IMR-90 (cell line): ENCODE measurements around the gene ITFG1. TPM values are rescaled to one million over a fixed set of nuclear protein-coding genes. Genes with fewer than 3 reads are reported as not detected.
"Not testable (repeated sequence)": the region's sequence is repeated elsewhere in the genome, so short reads cannot be mapped to it uniquely, and the experiment has no call there.

Source experiments
- ATAC-seq: fragments of 200-7000 bp; cut with Tn5 transposase; 2 replicates; pipeline ENCODE4 v1.9.1; 2020; ENCODE audit warnings: low read depth, mild to moderate bottlenecking, moderate library complexity
- BruUV-seq: library from RNA; stranded (reverse); fragments of 400-500 nt; replicated peaks from 2 replicates; lab custom pipeline; 2021; lab: Mats Ljungman, UMichigan
- CTCF ChIA-PET: fragments of 300-600 bp; formaldehyde crosslinking; extraction: SDS; loops from one replicate; lab custom pipeline; 2021; ENCODE audit warnings: antibody characterized with exemption; lab: Yijun Ruan, JAX
- POLR2A ChIA-PET: fragments of 300-600 bp; sonication (Branson Sonifier 250); formaldehyde crosslinking; loops from one replicate; lab custom pipeline; 2022; ENCODE audit warnings: antibody characterized with exemption; ENCODE audit not compliant: unreplicated experiment; lab: Charles Lee
- DNase-seq: peaks from one replicate; pipeline ENCODE4 v3.0.0; 2013
- H2AFZ ChIP-seq: replicated peaks from 2 replicates; pipeline ENCODE3; 2013; ENCODE audit warnings: low read length, mild to moderate bottlenecking; ENCODE audit not compliant: poor library complexity
- H2AK5ac ChIP-seq: 2 replicates; pipeline ENCODE4 v1.6.1; 2013; ENCODE audit warnings: low read depth, low read length, inconsistent platforms
- H2AK9ac ChIP-seq: replicated peaks from 2 replicates; pipeline ENCODE3; 2013; ENCODE audit warnings: mild to moderate bottlenecking, low read depth, low read length, moderate library complexity; ENCODE audit not compliant: poor library complexity
- H2BK120ac ChIP-seq: 2 replicates; pipeline ENCODE4 v1.6.1; 2013; ENCODE audit warnings: low read depth, low read length, inconsistent platforms
- H2BK15ac ChIP-seq: 3 replicates; pipeline ENCODE4 v1.6.1; 2013; ENCODE audit warnings: low read depth, low read length, inconsistent platforms
- H2BK20ac ChIP-seq: 2 replicates; pipeline ENCODE4 v1.6.1; 2013; ENCODE audit warnings: low read depth, mild to moderate bottlenecking, inconsistent platforms, low read length, moderate library complexity
- H2BK5ac ChIP-seq: 2 replicates; pipeline ENCODE4 v1.6.1; 2013; ENCODE audit warnings: mild to moderate bottlenecking, low read depth, low read length, inconsistent platforms; ENCODE audit not compliant: poor library complexity, severe bottlenecking
- H3K14ac ChIP-seq: replicated peaks from 2 replicates; pipeline ENCODE4 v1.6.1; 2013; ENCODE audit warnings: low read depth, low read length, inconsistent platforms
- H3K18ac ChIP-seq: 2 replicates; pipeline ENCODE4 v1.6.1; 2013; ENCODE audit warnings: low read depth, low read length, control low read depth
- H3K23ac ChIP-seq: 2 replicates; pipeline ENCODE4 v1.6.1; 2013; ENCODE audit warnings: low read depth, low read length, inconsistent platforms
- H3K27ac ChIP-seq: 2 replicates; pipeline ENCODE4 v1.5.1; 2013; ENCODE audit warnings: mild to moderate bottlenecking, control low read depth, low read length; ENCODE audit not compliant: insufficient read depth
- H3K27me3 ChIP-seq: 2 replicates; pipeline ENCODE4 v1.6.1; 2013; ENCODE audit warnings: low read length; ENCODE audit not compliant: control insufficient read depth, insufficient read depth
- H3K36me3 ChIP-seq: 2 replicates; pipeline ENCODE4 v1.6.1; 2013; ENCODE audit warnings: low read length, mixed read lengths; ENCODE audit not compliant: control insufficient read depth, insufficient read depth
- H3K4ac ChIP-seq: 2 replicates; pipeline ENCODE4 v1.6.1; 2013; ENCODE audit warnings: low read depth, low read length, inconsistent platforms
- H3K4me1 ChIP-seq: 2 replicates; pipeline ENCODE4 v1.6.1; 2013; ENCODE audit warnings: low read length, mixed read lengths; ENCODE audit not compliant: control insufficient read depth, insufficient read depth
- H3K4me2 ChIP-seq: 2 replicates; pipeline ENCODE4 v1.6.1; 2013; ENCODE audit warnings: low read depth, mild to moderate bottlenecking, control low read depth, low read length, moderate library complexity
- H3K4me3 ChIP-seq: 2 replicates; pipeline ENCODE4 v1.5.1; 2013; ENCODE audit warnings: low read depth, mild to moderate bottlenecking, control low read depth, low read length, moderate library complexity; ENCODE audit not compliant: insufficient read depth
- H3K56ac ChIP-seq: 2 replicates; pipeline ENCODE4 v1.6.1; 2013; ENCODE audit warnings: low read length, inconsistent platforms; ENCODE audit not compliant: insufficient read depth; ENCODE audit errors: extremely low read depth
- H3K79me1 ChIP-seq, 2 experiments: 2 replicates each; pipeline ENCODE4 v1.6.1; 2013; ENCODE audit warnings: low read length in 2 of 2, inconsistent platforms in 1 of 2, low read depth in 1 of 2
- H3K9ac ChIP-seq: 2 replicates; pipeline ENCODE4 v1.6.1; 2013; ENCODE audit warnings: low read depth, low read length, control low read depth
- H3K9me1 ChIP-seq: 2 replicates; pipeline ENCODE4 v1.6.1; 2013; ENCODE audit warnings: low read length, inconsistent platforms; ENCODE audit not compliant: insufficient read depth
- H3K9me3 ChIP-seq: 2 replicates; pipeline ENCODE4 v1.6.1; 2013; ENCODE audit warnings: low read length; ENCODE audit not compliant: control insufficient read depth, insufficient read depth
- H4K20me1 ChIP-seq: 2 replicates; pipeline ENCODE4 v1.6.1; 2013; ENCODE audit warnings: low read length, inconsistent platforms; ENCODE audit not compliant: insufficient read depth
- H4K5ac ChIP-seq: 2 replicates; pipeline ENCODE4 v1.6.1; 2013; ENCODE audit warnings: mild to moderate bottlenecking, low read depth, low read length, control low read depth
- H4K8ac ChIP-seq, 2 experiments: 2 replicates each; pipeline ENCODE4 v1.6.1; 2013; ENCODE audit warnings: low read depth in 2 of 2, low read length in 2 of 2, control low read depth in 1 of 2, inconsistent platforms in 1 of 2
- H4K91ac ChIP-seq: 2 replicates; pipeline ENCODE4 v1.6.1; 2013; ENCODE audit warnings: low read depth, low read length, inconsistent platforms; ENCODE audit not compliant: insufficient read depth
- CEBPB ChIP-seq: IDR thresholded peaks from 2 replicates; pipeline ENCODE4 v1.6.1; 2012; ENCODE audit warnings: low read depth, low read length, improper control_type of control experiment
- POLR2A ChIP-seq: IDR thresholded peaks from 2 replicates; pipeline ENCODE4 v1.6.1; 2012; ENCODE audit warnings: mild to moderate bottlenecking, low read depth, low read length
- RAD21 ChIP-seq: IDR thresholded peaks from 2 replicates; pipeline ENCODE4 v1.6.1; 2012; ENCODE audit warnings: low read length, improper control_type of control experiment
- RFX5 ChIP-seq: IDR thresholded peaks from 2 replicates; pipeline ENCODE4 v1.8.0; 2012; ENCODE audit warnings: low read depth, mild to moderate bottlenecking, low read length, moderate library complexity
- WGBS, 2 experiments: methylation state at CpG; one replicate each; pipeline versions ENCODE4 v1.1.5 to v1.1.7; 2013; ENCODE audit warnings: missing lambda C conversion rate in 2 of 2; ENCODE audit not compliant: insufficient read length in 1 of 2; ENCODE audit errors: extremely low coverage in 2 of 2; 5-methylcytosine and 5-hydroxymethylcytosine counted together
- dilution Hi-C: fragments of 300-500 bp; cut with HindIII; formaldehyde crosslinking; loops from one replicate; pipeline ENCODE4 v1.14.3; 2018; ENCODE audit warnings: low sequenced_read_pairs; ENCODE audit not compliant: unreplicated experiment
- in situ Hi-C: fragments of 300-500 bp; cut with MboI; formaldehyde crosslinking; loops from 3 replicates; pipeline ENCODE4 v1.14.3; 2019; ENCODE audit warnings: low sequenced_read_pairs, inconsistent platforms, mixed read lengths
- intact Hi-C: fragments of 100-400 bp; cut with micrococcal nuclease; formaldehyde crosslinking; loops from 2 replicates; pipeline ENCODE4 v1.10.0; 2022
- polyA plus RNA-seq, 3 experiments: library from polyadenylated mRNA; depleted of rRNA; stranded (reverse); fragments of >200 nt; gene quantifications; 2 replicates each; pipeline ENCODE4 v1.2.3, GENCODE V29; 2012; ENCODE audit warnings: low replicate concordance in 1 of 3
- total RNA-seq: library from RNA; depleted of rRNA; stranded (reverse); fragments of >200 nt; gene quantifications from 2 replicates; pipeline ENCODE4 v1.2.3, GENCODE V29; 2012
- TF ChIP-seq, protein P1 (sequence below): conservative IDR thresholded peaks from 2 replicates; pipeline ENCODE4 v1.5.1; 2012; ENCODE audit warnings: mild to moderate bottlenecking, low read depth, low read length, improper control_type of control experiment

The ITFG1 gene
- total and polyA plus RNA-seq, 2 of the 4 experiments (the other 2 are of a cell fraction), result 54.3 to 60.4 TPM

DNA sequence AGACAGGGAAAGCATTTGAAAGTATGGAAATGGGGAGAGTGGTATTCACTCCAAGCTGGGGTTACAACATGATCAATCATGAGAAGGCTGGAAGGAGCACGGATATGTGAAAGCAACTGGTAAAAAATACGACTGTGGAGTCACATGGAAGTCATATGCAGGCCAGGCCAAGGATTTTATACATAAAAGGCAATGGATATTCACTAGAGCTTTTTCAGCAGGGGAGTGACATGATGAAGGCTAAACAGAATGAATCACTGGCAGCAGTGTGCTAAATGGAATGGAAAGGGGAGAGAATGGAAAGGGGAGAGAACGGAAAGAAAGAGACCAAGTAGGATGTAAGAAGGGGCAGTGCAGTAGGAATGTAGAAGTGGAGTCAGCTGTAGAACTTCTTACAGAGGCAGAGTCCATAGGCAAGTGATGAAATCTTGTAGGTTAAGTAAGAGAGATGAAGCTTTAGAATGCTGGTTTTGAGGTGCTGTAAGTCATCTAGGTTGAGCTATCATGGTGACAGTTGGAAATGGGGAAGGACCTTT is 304.1 kb downstream of the ITFG1 start:
- in situ Hi-C loops (loop anchor here (25.0 kb wide), 1 partner anchor 506 kb away; no protein-coding TSS in a partner anchor), dilution Hi-C loops (no loop called here), intact Hi-C loops (no loop called here)
- WGBS, 2 experiments, result 77% methylated on average over 2 of the region's 3 CpGs; no CpG with 5 or more reads in 1 of the 2 experiments
- no peak overlapping the region for H4K8ac ChIP-seq
- H3K9ac ChIP-seq, result no peak overlapping the region
- no peaks in the 10 kb centered on the region for H3K9me1 ChIP-seq
- H2BK20ac ChIP-seq, result no peak overlapping the region
- no peak for TF ChIP-seq CEBPB
- TF ChIP-seq RAD21, result no peak
- TF ChIP-seq, protein P1, sequence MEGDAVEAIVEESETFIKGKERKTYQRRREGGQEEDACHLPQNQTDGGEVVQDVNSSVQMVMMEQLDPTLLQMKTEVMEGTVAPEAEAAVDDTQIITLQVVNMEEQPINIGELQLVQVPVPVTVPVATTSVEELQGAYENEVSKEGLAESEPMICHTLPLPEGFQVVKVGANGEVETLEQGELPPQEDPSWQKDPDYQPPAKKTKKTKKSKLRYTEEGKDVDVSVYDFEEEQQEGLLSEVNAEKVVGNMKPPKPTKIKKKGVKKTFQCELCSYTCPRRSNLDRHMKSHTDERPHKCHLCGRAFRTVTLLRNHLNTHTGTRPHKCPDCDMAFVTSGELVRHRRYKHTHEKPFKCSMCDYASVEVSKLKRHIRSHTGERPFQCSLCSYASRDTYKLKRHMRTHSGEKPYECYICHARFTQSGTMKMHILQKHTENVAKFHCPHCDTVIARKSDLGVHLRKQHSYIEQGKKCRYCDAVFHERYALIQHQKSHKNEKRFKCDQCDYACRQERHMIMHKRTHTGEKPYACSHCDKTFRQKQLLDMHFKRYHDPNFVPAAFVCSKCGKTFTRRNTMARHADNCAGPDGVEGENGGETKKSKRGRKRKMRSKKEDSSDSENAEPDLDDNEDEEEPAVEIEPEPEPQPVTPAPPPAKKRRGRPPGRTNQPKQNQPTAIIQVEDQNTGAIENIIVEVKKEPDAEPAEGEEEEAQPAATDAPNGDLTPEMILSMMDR, result no peak
- TF ChIP-seq RFX5, result no peak
- TF ChIP-seq POLR2A, result no peak
- H2AFZ ChIP-seq, result no peak overlapping the region
- H2BK15ac ChIP-seq, result no peak overlapping the region
- H3K4me2 ChIP-seq, result no peak overlapping the region
- no peak overlapping the region for H3K14ac ChIP-seq
- H3K27ac ChIP-seq, result no peak overlapping the region
- no peaks in the 10 kb centered on the region for H3K79me1 ChIP-seq
- H2AK9ac ChIP-seq, result no peak overlapping the region
- no TSS peak for BruUV-seq
- no peak overlapping the region for H3K4me3 ChIP-seq
- H4K91ac ChIP-seq, result no peak overlapping the region
- no peak overlapping the region for H3K18ac ChIP-seq
- H4K5ac ChIP-seq, result no peak overlapping the region
- no peak overlapping the region for H2BK120ac ChIP-seq
- no peak overlapping the region for H2AK5ac ChIP-seq
- H3K4ac ChIP-seq, result no peak overlapping the region
- DNase-seq (no peak), ATAC-seq (no peak)
- CTCF ChIA-PET, result interaction anchor here (0.6 kb wide), 1 partner anchor 41 kb away, joined by 3 read pairs; no protein-coding TSS in a partner anchor
- H4K20me1 ChIP-seq, result no peaks in the 10 kb centered on the region
- no peak overlapping the region for H3K23ac ChIP-seq
- POLR2A ChIA-PET, result no interaction called here
- no peaks in the 10 kb centered on the region for H3K27me3 ChIP-seq
- no peaks in the 10 kb centered on the region for H3K36me3 ChIP-seq
- no peaks in the 10 kb centered on the region for H3K4me1 ChIP-seq
- H3K56ac ChIP-seq, result no peak overlapping the region
- no peaks in the 10 kb centered on the region for H3K9me3 ChIP-seq
- no peak overlapping the region for H2BK5ac ChIP-seq

DNA sequence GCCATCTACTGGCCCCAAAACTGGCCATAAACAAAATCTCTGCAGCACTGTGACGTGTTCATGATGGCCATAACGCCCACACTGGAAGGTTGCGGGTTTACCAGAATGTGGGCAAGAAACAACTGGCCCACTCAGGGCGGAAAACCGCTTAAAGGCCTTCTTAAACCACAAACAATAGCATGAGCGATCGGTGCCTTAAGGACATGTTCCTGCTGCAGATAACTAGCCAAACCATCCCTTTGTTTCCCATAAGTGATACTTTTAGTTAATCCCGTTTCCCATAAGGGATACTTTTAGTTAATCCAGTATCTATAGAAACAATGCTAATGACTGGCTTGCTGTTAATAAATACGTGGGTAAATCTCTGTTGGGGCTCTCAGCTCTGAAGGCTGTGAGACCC is 308.4 kb downstream of the ITFG1 start:
- H3K4me3 ChIP-seq, H4K91ac ChIP-seq, H3K14ac ChIP-seq, H3K36me3 ChIP-seq, H3K9me3 ChIP-seq, CTCF ChIA-PET, H3K18ac ChIP-seq, H3K9ac ChIP-seq, H2AK9ac ChIP-seq, H4K5ac ChIP-seq, H2AFZ ChIP-seq, H2BK5ac ChIP-seq, H3K56ac ChIP-seq, intact Hi-C loops, H3K4me2 ChIP-seq, POLR2A ChIA-PET, H3K9me1 ChIP-seq, H3K27me3 ChIP-seq, dilution Hi-C loops, H2AK5ac ChIP-seq, H3K23ac ChIP-seq, DNase-seq, ATAC-seq, BruUV-seq, H3K27ac ChIP-seq, H3K79me1 ChIP-seq, H3K4ac ChIP-seq, H2BK15ac ChIP-seq, H3K4me1 ChIP-seq, H2BK20ac ChIP-seq, H4K8ac ChIP-seq, H2BK120ac ChIP-seq, H4K20me1 ChIP-seq: not testable (repeated sequence)
- in situ Hi-C loops, result loop anchor here (25.0 kb wide), 1 partner anchor 510 kb away; no protein-coding TSS in a partner anchor
- WGBS, 2 experiments, result 100% methylated on average over 1 of the region's 9 CpGs; no CpG with 5 or more reads in 1 of the 2 experiments
